Tibial nerve (tissue), 4 donors: ENCODE data around the gene AKR1B15.
"Not testable (repeated sequence)": the region's sequence is repeated elsewhere in the genome, so short reads cannot be mapped to it uniquely, and the experiment has no call there.

ENCODE experiments used
- CTCF ChIP-seq, 5 experiments: fragments of 200-600 bp in 3 of 5; fragments of 450-650 bp in 2 of 5; sonication (generic) in 3 of 5; IDR thresholded peaks; one replicate each; pipeline ENCODE4 v1.5.1; 2016 to 2019; ENCODE audit warnings: antibody characterized with exemption in 5 of 5, mild to moderate bottlenecking in 3 of 5, moderate library complexity in 2 of 5
- EP300 ChIP-seq, 2 donors: sonication (generic); formaldehyde crosslinking; IDR thresholded peaks; one replicate each; pipeline ENCODE4 v1.6.1; 2017; ENCODE audit warnings: antibody characterized with exemption in 2 of 2, mild to moderate bottlenecking in 1 of 2
- POLR2A ChIP-seq, 2 donors: fragments of 450-650 bp; IDR thresholded peaks; one replicate each; pipeline ENCODE4 v1.6.1; 2017; ENCODE audit warnings: antibody characterized with exemption in 2 of 2, mild to moderate bottlenecking in 2 of 2, moderate library complexity in 2 of 2

GRCh38 chr7:134541501-134542194 lies 7.3 kb upstream of the AKR1B15 start:
- TF ChIP-seq POLR2A, CTCF, EP300 (IDR thresholded peaks at IDR 0.05): not testable (repeated sequence)
